HepG2 (cell line): Measurements from ENCODE around the gene PLXNA3. TPM values are rescaled to one million over a fixed set of nuclear protein-coding genes. Genes with fewer than 3 reads are reported as not detected.

ENCODE experiments used
- AHR ChIP-seq: IDR thresholded peaks from 2 replicates; pipeline ENCODE4 v1.6.1; 2018; ENCODE audit warnings: missing genetic modification reagents, missing compliant biosample characterization
- BCL6 ChIP-seq: IDR thresholded peaks from 2 replicates; pipeline ENCODE4 v1.6.1; 2016; ENCODE audit warnings: missing genetic modification reagents, missing compliant biosample characterization
- CBX2 ChIP-seq, 2 experiments: fragments of 200-600 bp in 1 of 2; sonication (generic); formaldehyde crosslinking in 1 of 2; IDR thresholded peaks; 2 replicates each; pipeline versions ENCODE4 v1.7.0 to v1.8.1; 2018 to 2022; ENCODE audit warnings: low read depth in 2 of 2, low read length in 1 of 2, mild to moderate bottlenecking in 1 of 2, missing genetic modification reagents in 1 of 2
- KIAA2018 ChIP-seq: sonication (generic); formaldehyde crosslinking; IDR thresholded peaks from 2 replicates; pipeline ENCODE4 v1.5.0; 2020; ENCODE audit warnings: mild to moderate bottlenecking, missing genetic modification reagents, borderline replicate concordance
- LRRFIP1 ChIP-seq: sonication (generic); formaldehyde crosslinking; conservative IDR thresholded peaks from 2 replicates; pipeline ENCODE4 v1.4.0; 2020; ENCODE audit warnings: missing genetic modification reagents
- SMARCE1 ChIP-seq: fragments of 450-650 bp; IDR thresholded peaks from 2 replicates; pipeline ENCODE4 v1.6.1; 2017; ENCODE audit warnings: borderline replicate concordance
- TRAFD1 ChIP-seq: sonication (generic); formaldehyde crosslinking; IDR thresholded peaks from 2 replicates; pipeline ENCODE4 v1.5.1; 2020; ENCODE audit warnings: missing genetic modification reagents, mild to moderate bottlenecking, borderline replicate concordance
- ZNF138 ChIP-seq: sonication (generic); formaldehyde crosslinking; IDR thresholded peaks from 2 replicates; pipeline ENCODE4 v1.5.0; 2020; ENCODE audit warnings: mild to moderate bottlenecking, low read depth, missing genetic modification reagents
- ZNF558 ChIP-seq: sonication (generic); formaldehyde crosslinking; IDR thresholded peaks from 2 replicates; pipeline ENCODE4 v1.9.0; 2022; ENCODE audit warnings: mild to moderate bottlenecking, missing genetic modification reagents, borderline replicate concordance
- polyA plus RNA-seq, 8 experiments: library from polyadenylated mRNA; depleted of rRNA in 3 of 8; stranded (reverse) in 7 of 8; unstranded in 1 of 8; fragments of >200 nt; fragmentation: Illumina TruSeq in 4 of 8; extraction: Trizol in 4 of 8; gene quantifications; 2 replicates each; pipeline versions ENCODE4 v1.2.1 to v1.2.3, GENCODE V29; 2011 to 2016; ENCODE audit warnings: low read depth in 4 of 8, missing spikeins in 1 of 8, mixed read lengths in 1 of 8; ENCODE audit not compliant: insufficient read depth in 1 of 8
- total RNA-seq, 5 experiments: library from RNA; depleted of rRNA; stranded (reverse); fragments of >200 nt; fragmentation: Illumina TruSeq; extraction: Trizol; gene quantifications; 2 replicates each; pipeline ENCODE4 v1.2.3, GENCODE V29; 2016; ENCODE audit warnings: low read depth in 1 of 5

The PLXNA3 gene
- total and polyA plus RNA-seq, 2 of the 13 experiments (the other 11 are each of a cell fraction or from before 2014, with no cell fraction given) = 5.8 to 20.6 TPM

GRCh38 chrX:154517101-154517781, 59.2 kb downstream of the PLXNA3 start (continued):
- TF ChIP-seq KIAA2018 (CRISPR knock-in tag) (no peak), ZNF138 (no peak), SMARCE1 (no peak), AHR (CRISPR knock-in tag) (no peak), LRRFIP1 (no peak), BCL6 (CRISPR knock-in tag) (no peak), TRAFD1 (CRISPR knock-in tag) (no peak), CBX2 (IDR thresholded peaks at IDR 0.05; ENCODE audit: low read depth, low read length) (no peak), CBX2 (CRISPR knock-in tag; IDR thresholded peaks at IDR 0.05; ENCODE audit: low read depth) (no peak), ZNF558 (no peak)
